Measurements from ENCODE around the gene PSMG4. TPM values are rescaled to one million over a fixed set of nuclear protein-coding genes. Genes with fewer than 3 reads are reported as not detected.
A peak's percentile ranks its signal among the peaks of the same experiment; 100 is the strongest.

The PSMG4 gene
- total and polyA plus RNA-seq, 9 of the 15 experiments (the other 6 are each of a cell fraction or from before 2014, with no cell fraction given): 12.9 to 185 (median 52.0) TPM

DNA sequence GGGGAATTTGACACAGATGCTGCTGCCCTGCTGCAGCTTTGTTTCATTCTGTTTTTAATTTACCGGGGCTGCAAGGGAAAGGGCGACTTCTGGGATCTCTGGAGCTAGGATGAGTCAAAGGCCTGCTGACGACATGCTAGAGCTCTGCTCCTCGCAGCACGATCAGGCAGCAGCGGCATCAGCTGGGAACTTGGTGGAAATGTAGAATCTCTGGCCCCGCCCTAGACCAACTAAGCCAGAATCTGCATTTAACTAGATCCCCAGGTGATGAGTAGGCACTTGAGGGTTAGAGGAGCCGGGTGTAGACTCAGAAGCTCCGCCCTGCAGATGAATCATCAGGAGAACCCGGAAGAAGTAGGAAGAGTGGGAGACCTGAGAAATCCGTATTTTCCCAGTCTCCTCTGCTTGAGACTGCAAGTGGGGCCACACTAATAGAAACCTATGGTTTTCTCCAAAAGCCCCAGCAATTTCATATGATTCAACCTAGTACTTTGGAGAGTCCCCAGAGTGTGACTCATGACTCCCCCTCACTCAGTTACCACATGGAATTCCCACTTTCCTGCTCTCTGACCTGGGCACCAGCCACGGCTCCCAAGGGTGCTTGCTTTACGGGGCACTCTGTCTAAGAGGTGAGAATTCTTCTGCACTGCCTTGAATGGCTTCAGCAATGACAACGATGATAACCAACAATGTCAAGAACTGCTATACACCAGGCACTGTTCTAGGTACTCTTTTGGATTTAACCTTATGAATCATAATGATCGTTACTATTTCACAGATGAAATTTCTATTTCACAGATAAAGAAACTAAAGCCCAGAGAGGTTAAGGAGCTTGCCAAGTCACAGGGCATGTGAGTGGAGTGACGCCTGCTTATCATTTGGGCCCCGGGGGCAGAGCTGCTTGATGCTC, 49.4 kb upstream of the PSMG4 start (continued):
- TF ChIP-seq ZNF318 (IDR thresholded peaks at IDR 0.05; ENCODE audit: borderline replicate concordance in 1 of 2, low read depth in 1 of 2): peak in 1 of 2 experiments; percentile 91; a peak in 2 of 4 replicates
- TF ChIP-seq, protein P1, sequence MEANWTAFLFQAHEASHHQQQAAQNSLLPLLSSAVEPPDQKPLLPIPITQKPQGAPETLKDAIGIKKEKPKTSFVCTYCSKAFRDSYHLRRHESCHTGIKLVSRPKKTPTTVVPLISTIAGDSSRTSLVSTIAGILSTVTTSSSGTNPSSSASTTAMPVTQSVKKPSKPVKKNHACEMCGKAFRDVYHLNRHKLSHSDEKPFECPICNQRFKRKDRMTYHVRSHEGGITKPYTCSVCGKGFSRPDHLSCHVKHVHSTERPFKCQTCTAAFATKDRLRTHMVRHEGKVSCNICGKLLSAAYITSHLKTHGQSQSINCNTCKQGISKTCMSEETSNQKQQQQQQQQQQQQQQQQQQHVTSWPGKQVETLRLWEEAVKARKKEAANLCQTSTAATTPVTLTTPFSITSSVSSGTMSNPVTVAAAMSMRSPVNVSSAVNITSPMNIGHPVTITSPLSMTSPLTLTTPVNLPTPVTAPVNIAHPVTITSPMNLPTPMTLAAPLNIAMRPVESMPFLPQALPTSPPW (CRISPR knock-in tag; IDR thresholded peaks at IDR 0.05): peak; percentile 65
- no peak for TF ChIP-seq PRMT5 (CRISPR knock-in tag; IDR thresholded peaks at IDR 0.05)
- TF ChIP-seq, protein P2, sequence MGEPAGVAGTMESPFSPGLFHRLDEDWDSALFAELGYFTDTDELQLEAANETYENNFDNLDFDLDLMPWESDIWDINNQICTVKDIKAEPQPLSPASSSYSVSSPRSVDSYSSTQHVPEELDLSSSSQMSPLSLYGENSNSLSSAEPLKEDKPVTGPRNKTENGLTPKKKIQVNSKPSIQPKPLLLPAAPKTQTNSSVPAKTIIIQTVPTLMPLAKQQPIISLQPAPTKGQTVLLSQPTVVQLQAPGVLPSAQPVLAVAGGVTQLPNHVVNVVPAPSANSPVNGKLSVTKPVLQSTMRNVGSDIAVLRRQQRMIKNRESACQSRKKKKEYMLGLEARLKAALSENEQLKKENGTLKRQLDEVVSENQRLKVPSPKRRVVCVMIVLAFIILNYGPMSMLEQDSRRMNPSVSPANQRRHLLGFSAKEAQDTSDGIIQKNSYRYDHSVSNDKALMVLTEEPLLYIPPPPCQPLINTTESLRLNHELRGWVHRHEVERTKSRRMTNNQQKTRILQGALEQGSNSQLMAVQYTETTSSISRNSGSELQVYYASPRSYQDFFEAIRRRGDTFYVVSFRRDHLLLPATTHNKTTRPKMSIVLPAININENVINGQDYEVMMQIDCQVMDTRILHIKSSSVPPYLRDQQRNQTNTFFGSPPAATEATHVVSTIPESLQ (CRISPR knock-in tag; IDR thresholded peaks at IDR 0.05): no peak
- TF ChIP-seq HMG20A (CRISPR knock-in tag; conservative IDR thresholded peaks at IDR 0.05): 0 out of 2 replicates have a peak, but pooled peaks have one; percentile 28
- no peak for TF ChIP-seq ZNF280B (CRISPR knock-in tag; IDR thresholded peaks at IDR 0.05)
- no peak for TF ChIP-seq ARID3B (CRISPR knock-in tag; IDR thresholded peaks at IDR 0.05; ENCODE audit: borderline replicate concordance)
- TF ChIP-seq KLF16 (IDR thresholded peaks at IDR 0.05): no peak
- peak; percentile 35; the same call in 1 of the 2 replicates for TF ChIP-seq TOE1 (IDR thresholded peaks at IDR 0.05; ENCODE audit: borderline replicate concordance)
- TF ChIP-seq TOE1 (CRISPR knock-in tag; IDR thresholded peaks at IDR 0.05; ENCODE audit: borderline replicate concordance, low read depth): no peak
